Mammary epithelial cell (primary cell): ENCODE data around the gene MAPK14.

ENCODE experiments used
- CTCF ChIP-seq, 2 donors: IDR thresholded peaks in 1 of 2; conservative IDR thresholded peaks in 1 of 2; 2 replicates each; pipeline ENCODE4 v1.5.1; 2011 to 2012; ENCODE audit warnings: inconsistent platforms in 2 of 2, low read length in 2 of 2, mild to moderate bottlenecking in 2 of 2, control low read depth in 1 of 2, low read depth in 1 of 2; ENCODE audit not compliant: insufficient read depth in 1 of 2; ENCODE audit errors: extremely low read depth in 1 of 2
- EZH2 ChIP-seq: IDR thresholded peaks from 2 replicates; pipeline ENCODE4 v1.6.1; 2012; ENCODE audit warnings: low read length, inconsistent platforms, borderline replicate concordance

- no peak for TF ChIP-seq CTCF (conservative IDR thresholded peaks at IDR 0.05 in 1 of 2, IDR thresholded peaks at IDR 0.05 in 1 of 2; ENCODE audit: extremely low read depth in 1 of 2, insufficient read depth in 1 of 2, low read depth in 1 of 2, low read length in 2 of 2)
- TF ChIP-seq EZH2 = no peak
These were observed 34.6 kb downstream of the MAPK14 start for GRCh38 chr6:36062247-36062646.
